ENCODE results near the gene PIR. TPM values are rescaled to one million over a fixed set of nuclear protein-coding genes. Genes with fewer than 3 reads are reported as not detected.

Gene PIR
- total and polyA plus RNA-seq, 7 experiments from 2014 or later = 0.49 to 4.6 (median 0.70) TPM; not detected in 4

GRCh38 chrX:15416133-15416993, 76.8 kb downstream of the PIR start:
- DNase-seq = no peak
- no peak overlapping the region for H3K4me3 ChIP-seq (ENCODE audit: low read length)
- H3K9me3 ChIP-seq (ENCODE audit: control insufficient read depth in 2 of 3, low read length in 3 of 3) = no peaks in the 10 kb centered on the region
- no peak overlapping the region for H3K4me3 Mint-ChIP-seq
- no peak overlapping the region for H3K27ac Mint-ChIP-seq
- peaks cover 0 to 7% (median 0%) of the 10 kb centered on the region in 5 donors for H3K36me3 Mint-ChIP-seq
- H3K4me1 Mint-ChIP-seq = no peaks in the 10 kb centered on the region
- ChIA-PET POLR2A (no interaction called here), CTCF (interaction anchor here (0.6 kb wide), 1 partner anchor 13 kb away, joined by 3 read pairs; no protein-coding TSS in a partner anchor)
- peaks cover 0 to 19% (median 4%) of the 10 kb centered on the region in 11 donors for H3K9me3 Mint-ChIP-seq
- no peaks in the 10 kb centered on the region for H3K4me1 ChIP-seq (ENCODE audit: control insufficient read depth in 2 of 2, insufficient read depth in 2 of 2, low read length in 2 of 2)
- H3K27me3 Mint-ChIP-seq = peaks cover 0 to 11% (median 4%) of the 10 kb centered on the region in 5 donors
- no peaks in the 10 kb centered on the region for H3K36me3 ChIP-seq (ENCODE audit: control insufficient read depth in 2 of 3, insufficient read depth in 3 of 3, low read length in 3 of 3)
- H3K27me3 ChIP-seq (ENCODE audit: control insufficient read depth in 2 of 2, insufficient read depth in 2 of 2, low read length in 2 of 2) = no peaks in the 10 kb centered on the region
- no peak overlapping the region for H3K27ac ChIP-seq (ENCODE audit: low read depth, low read length)
- no peak for ATAC-seq
- intact Hi-C loops (cut with micrococcal nuclease) = no loop called here

GRCh38 chrX:15413101-15413500, 80.0 kb downstream of the PIR start:
- no peak for DNase-seq
- intact Hi-C loops (cut with micrococcal nuclease) = no loop called here
- Mint-ChIP-seq H3K4me1 (peaks cover 0 to 1% (median 0%) of the 10 kb centered on the region in 7 donors), H3K36me3 (peaks cover 0 to 7% (median 0%) of the 10 kb centered on the region in 5 donors), H3K9me3 (peaks cover 0 to 19% (median 4%) of the 10 kb centered on the region in 11 donors), H3K27me3 (peaks cover 0 to 11% (median 4%) of the 10 kb centered on the region in 5 donors), H3K4me3 (no peak overlapping the region), H3K27ac (no peak overlapping the region)
- Histone ChIP-seq H3K36me3 (ENCODE audit: control insufficient read depth in 2 of 3, insufficient read depth in 3 of 3, low read length in 3 of 3) (no peaks in the 10 kb centered on the region), H3K27ac (ENCODE audit: low read depth, low read length) (no peak overlapping the region), H3K27me3 (ENCODE audit: control insufficient read depth in 2 of 2, insufficient read depth in 2 of 2, low read length in 2 of 2) (no peaks in the 10 kb centered on the region), H3K4me1 (ENCODE audit: control insufficient read depth in 2 of 2, insufficient read depth in 2 of 2, low read length in 2 of 2) (no peaks in the 10 kb centered on the region), H3K9me3 (ENCODE audit: control insufficient read depth in 2 of 3, low read length in 3 of 3) (no peaks in the 10 kb centered on the region), H3K4me3 (ENCODE audit: low read length) (no peak overlapping the region)
- ChIA-PET CTCF (no interaction called here), POLR2A (no interaction called here)
- ATAC-seq = no peak

GRCh38 chrX:15410947-15411346, 82.2 kb downstream of the PIR start:
- H3K4me1 ChIP-seq (ENCODE audit: control insufficient read depth in 2 of 2, insufficient read depth in 2 of 2, low read length in 2 of 2) = no peaks in the 10 kb centered on the region
- no peak for DNase-seq
- Mint-ChIP-seq H3K27me3 (peaks cover 0 to 11% (median 3%) of the 10 kb centered on the region in 5 donors), H3K4me3 (no peak overlapping the region), H3K4me1 (peaks cover 0 to 1% (median 0%) of the 10 kb centered on the region in 7 donors), H3K36me3 (no peaks in the 10 kb centered on the region), H3K27ac (no peak overlapping the region), H3K9me3 (peaks cover 0 to 3% (median 0%) of the 10 kb centered on the region in 11 donors)
- H3K9me3 ChIP-seq (ENCODE audit: control insufficient read depth in 2 of 3, low read length in 3 of 3) = no peaks in the 10 kb centered on the region
- intact Hi-C loops (cut with micrococcal nuclease) = no loop called here
- CTCF ChIA-PET = no interaction called here
- POLR2A ChIA-PET = no interaction called here
- no peaks in the 10 kb centered on the region for H3K27me3 ChIP-seq (ENCODE audit: control insufficient read depth in 2 of 2, insufficient read depth in 2 of 2, low read length in 2 of 2)
- no peaks in the 10 kb centered on the region for H3K36me3 ChIP-seq (ENCODE audit: control insufficient read depth in 2 of 3, insufficient read depth in 3 of 3, low read length in 3 of 3)
- H3K27ac ChIP-seq (ENCODE audit: low read depth, low read length) = no peak overlapping the region
- H3K4me3 ChIP-seq (ENCODE audit: low read length) = no peak overlapping the region
- no peak for ATAC-seq

- Histone ChIP-seq H3K9me3 (ENCODE audit: control insufficient read depth in 2 of 3, low read length in 3 of 3) (no peaks in the 10 kb centered on the region), H3K4me1 (ENCODE audit: control insufficient read depth in 2 of 2, insufficient read depth in 2 of 2, low read length in 2 of 2) (no peaks in the 10 kb centered on the region), H3K27me3 (ENCODE audit: control insufficient read depth in 2 of 2, insufficient read depth in 2 of 2, low read length in 2 of 2) (no peaks in the 10 kb centered on the region), H3K36me3 (ENCODE audit: control insufficient read depth in 2 of 3, insufficient read depth in 3 of 3, low read length in 3 of 3) (no peaks in the 10 kb centered on the region), H3K27ac (ENCODE audit: low read depth, low read length) (no peak overlapping the region), H3K4me3 (ENCODE audit: low read length) (no peak overlapping the region)
- no peak for DNase-seq
- Mint-ChIP-seq H3K36me3 (no peaks in the 10 kb centered on the region), H3K4me1 (peaks cover 0 to 1% (median 0%) of the 10 kb centered on the region in 7 donors), H3K27ac (no peak overlapping the region), H3K9me3 (peaks cover 0 to 3% (median 0%) of the 10 kb centered on the region in 11 donors), H3K4me3 (no peak overlapping the region), H3K27me3 (peaks cover 0 to 11% (median 3%) of the 10 kb centered on the region in 5 donors)
- ChIA-PET CTCF (no interaction called here), POLR2A (no interaction called here)
- no peak for ATAC-seq
- intact Hi-C loops (cut with micrococcal nuclease) = no loop called here
These were observed 82.7 kb downstream of the PIR start for GRCh38 chrX:15410430-15410829.

GRCh38 chrX:15405846-15406245, 87.3 kb downstream of the PIR start:
- CTCF ChIA-PET = no interaction called here
- Mint-ChIP-seq H3K36me3 (no peaks in the 10 kb centered on the region), H3K4me3 (no peak overlapping the region), H3K27me3 (peaks cover 0 to 4% (median 0%) of the 10 kb centered on the region in 5 donors), H3K9me3 (peaks cover 0 to under 1% (median 0%) of the 10 kb centered on the region in 11 donors), H3K27ac (no peak overlapping the region), H3K4me1 (peaks cover 0 to 3% (median 0%) of the 10 kb centered on the region in 7 donors)
- DNase-seq = no peak
- POLR2A ChIA-PET = no interaction called here
- intact Hi-C loops (cut with micrococcal nuclease) = no loop called here
- ATAC-seq = no peak
- Histone ChIP-seq H3K27ac (ENCODE audit: low read depth, low read length) (no peak overlapping the region), H3K4me3 (ENCODE audit: low read length) (no peak overlapping the region), H3K9me3 (ENCODE audit: control insufficient read depth in 2 of 3, low read length in 3 of 3) (no peaks in the 10 kb centered on the region), H3K27me3 (ENCODE audit: control insufficient read depth in 2 of 2, insufficient read depth in 2 of 2, low read length in 2 of 2) (no peaks in the 10 kb centered on the region), H3K4me1 (ENCODE audit: control insufficient read depth in 2 of 2, insufficient read depth in 2 of 2, low read length in 2 of 2) (no peaks in the 10 kb centered on the region), H3K36me3 (ENCODE audit: control insufficient read depth in 2 of 3, insufficient read depth in 3 of 3, low read length in 3 of 3) (no peaks in the 10 kb centered on the region)

- no peak overlapping the region for H3K4me3 ChIP-seq (ENCODE audit: low read length)
- Mint-ChIP-seq H3K9me3 (no peaks in the 10 kb centered on the region), H3K27ac (peak overlapping the region in 1 of 9 donors; percentile 32), H3K4me1 (peaks cover 0 to 3% (median 0%) of the 10 kb centered on the region in 7 donors), H3K36me3 (no peaks in the 10 kb centered on the region), H3K27me3 (peaks cover 0 to 4% (median 0%) of the 10 kb centered on the region in 5 donors), H3K4me3 (no peak overlapping the region)
- H3K27ac ChIP-seq (ENCODE audit: low read depth, low read length) = no peak overlapping the region
- DNase-seq (no peak), ATAC-seq (no peak)
- intact Hi-C loops (cut with micrococcal nuclease) = no loop called here
- H3K9me3 ChIP-seq (ENCODE audit: control insufficient read depth in 2 of 3, low read length in 3 of 3) = no peaks in the 10 kb centered on the region
- no peaks in the 10 kb centered on the region for H3K27me3 ChIP-seq (ENCODE audit: control insufficient read depth in 2 of 2, insufficient read depth in 2 of 2, low read length in 2 of 2)
- ChIA-PET POLR2A (no interaction called here), CTCF (no interaction called here)
- H3K36me3 ChIP-seq (ENCODE audit: control insufficient read depth in 2 of 3, insufficient read depth in 3 of 3, low read length in 3 of 3) = no peaks in the 10 kb centered on the region
- H3K4me1 ChIP-seq (ENCODE audit: control insufficient read depth in 2 of 2, insufficient read depth in 2 of 2, low read length in 2 of 2) = no peaks in the 10 kb centered on the region
These were observed 88.6 kb downstream of the PIR start for GRCh38 chrX:15404401-15405096.
